Adrenal gland (tissue), 12 donors: ENCODE measurements around the gene ABHD15. TPM values are rescaled to one million over a fixed set of nuclear protein-coding genes. Genes with fewer than 3 reads are reported as not detected.

Experiments used
- DNase-seq, 7 donors: peaks; one replicate each; pipeline ENCODE4 v3.0.0-alpha.2; 2019 to 2020
- H3K27ac ChIP-seq, 5 donors: fragments of 200-600 bp; sonication (generic) in 4 of 5; 1 replicate in 3 of 5; 2 replicates in 2 of 5; pipeline versions ENCODE4 v1.5.1 to v1.8.0; 2016 to 2020; ENCODE audit warnings: mild to moderate bottlenecking in 1 of 5
- H3K27me3 ChIP-seq: fragments of 200-600 bp; 2 replicates; pipeline ENCODE4 v1.8.0; 2021
- H3K36me3 ChIP-seq, 2 donors: fragments of 200-600 bp; replicated peaks in 1 of 2; 1 replicate in 1 of 2; 2 replicates in 1 of 2; pipeline versions ENCODE4 v1.5.1 to v1.8.0; 2018 to 2022
- H3K4me1 ChIP-seq, 2 donors: fragments of 200-600 bp; replicated peaks in 1 of 2; 1 replicate in 1 of 2; 2 replicates in 1 of 2; pipeline versions ENCODE4 v1.5.1 to v1.8.0; 2018 to 2021
- H3K4me3 ChIP-seq, 4 donors: fragments of 200-600 bp; sonication (generic) in 3 of 4; one replicate each; pipeline ENCODE4 v1.5.1; 2016 to 2018
- H3K9me3 ChIP-seq, 3 donors: fragments of 200-600 bp; sonication (generic) in 1 of 3; replicated peaks in 1 of 3; 1 replicate in 2 of 3; 2 replicates in 1 of 3; pipeline versions ENCODE4 v1.5.1 to v1.8.0; 2016 to 2021
- POLR2A ChIP-seq, 2 donors: fragments of 450-650 bp; IDR thresholded peaks; one replicate each; pipeline ENCODE4 v1.6.1; 2017; ENCODE audit warnings: antibody characterized with exemption in 2 of 2, mild to moderate bottlenecking in 2 of 2, moderate library complexity in 1 of 2
- WGBS, 4 donors: extraction: QIAGEN DNeasy Blood & Tissue Kit in 2 of 4; methylation state at CpG; one replicate each; pipeline versions ENCODE4 v1.1.5 to v1.1.7; 2013 to 2017; 5-methylcytosine and 5-hydroxymethylcytosine counted together
- intact Hi-C, 2 donors: fragments of 100-400 bp; cut with DNase I; formaldehyde crosslinking; loops; one replicate each; pipeline versions ENCODE4 v1.14.1 to v1.15.0; 2022 to 2023
- polyA plus RNA-seq, 3 donors: library from polyadenylated mRNA; stranded (reverse); fragments of 200-250 nt in 2 of 3; fragments of 350-450 nt in 1 of 3; fragmentation: Illumina TruSeq in 1 of 3; extraction: RNeasy Lipid Tissue Mini Kit (QIAGEN cat#74804) in 1 of 3; gene quantifications; one replicate each; pipeline ENCODE4 v1.2.3, GENCODE V29; 2013 to 2014
- total RNA-seq, 9 donors: library from RNA; depleted of rRNA in 4 of 9; stranded (reverse); fragments of >200 nt in 4 of 9; fragments of 120-200 nt in 1 of 9; fragmentation: NEBNext Ultra II Directional in 1 of 9; extraction: Animal tissue kit (Norgen Biotek cat#: 25700) in 1 of 9; gene quantifications; one replicate each; pipeline versions ENCODE4 v1.1.0 to v1.2.4, GENCODE V29; 2013 to 2023
- TF ChIP-seq, protein P1 (sequence below), 6 experiments: fragments of 450-650 bp in 4 of 6; fragments of 200-600 bp in 2 of 6; sonication (generic) in 1 of 6; IDR thresholded peaks; 1 replicate in 5 of 6; 2 replicates in 1 of 6; pipeline versions ENCODE4 v1.5.1 to v1.8.0; 2016 to 2021; ENCODE audit warnings: antibody characterized with exemption in 6 of 6, mild to moderate bottlenecking in 2 of 6, moderate library complexity in 1 of 6
- donor health status: healthy with polysubstance abuse.
- donor health status: Bipolar disorder and iron deficiency.
- donor health status: DM: yes; HTN: yes; CAD: no.
- donor health status: DM: no; HTN: no; CAD: no.
- donor health status: DM: no; HTN: no; CAD: no.
- donor health status: DM: yes; HTN: yes; CAD: no.

ABHD15 gene
- total and polyA plus RNA-seq, 12 donors, result 2.9 to 11.1 (median 6.2) TPM

DNA sequence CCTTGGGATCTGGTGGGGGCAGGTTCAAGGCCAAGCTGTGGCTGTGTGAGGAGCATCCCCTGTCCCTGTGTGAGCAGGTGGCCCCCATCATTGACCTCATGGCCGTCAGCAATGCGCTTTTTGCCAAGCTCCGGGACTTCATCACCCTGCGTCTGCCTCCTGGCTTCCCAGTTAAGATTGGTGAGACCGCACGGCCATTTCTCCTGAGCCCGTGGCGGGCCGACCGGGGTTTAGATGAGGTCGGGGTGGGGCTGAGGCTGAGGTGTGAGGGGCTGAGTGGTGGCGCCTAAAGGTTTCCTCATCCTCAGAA, 45.2 kb upstream of the ABHD15 start:
- WGBS, 4 donors, result 87 to 97% (median 94%) methylated on average over 10 to 12 of the region's 12 CpGs; no CpG with 5 or more reads in 1 of the 4 donors

DNA sequence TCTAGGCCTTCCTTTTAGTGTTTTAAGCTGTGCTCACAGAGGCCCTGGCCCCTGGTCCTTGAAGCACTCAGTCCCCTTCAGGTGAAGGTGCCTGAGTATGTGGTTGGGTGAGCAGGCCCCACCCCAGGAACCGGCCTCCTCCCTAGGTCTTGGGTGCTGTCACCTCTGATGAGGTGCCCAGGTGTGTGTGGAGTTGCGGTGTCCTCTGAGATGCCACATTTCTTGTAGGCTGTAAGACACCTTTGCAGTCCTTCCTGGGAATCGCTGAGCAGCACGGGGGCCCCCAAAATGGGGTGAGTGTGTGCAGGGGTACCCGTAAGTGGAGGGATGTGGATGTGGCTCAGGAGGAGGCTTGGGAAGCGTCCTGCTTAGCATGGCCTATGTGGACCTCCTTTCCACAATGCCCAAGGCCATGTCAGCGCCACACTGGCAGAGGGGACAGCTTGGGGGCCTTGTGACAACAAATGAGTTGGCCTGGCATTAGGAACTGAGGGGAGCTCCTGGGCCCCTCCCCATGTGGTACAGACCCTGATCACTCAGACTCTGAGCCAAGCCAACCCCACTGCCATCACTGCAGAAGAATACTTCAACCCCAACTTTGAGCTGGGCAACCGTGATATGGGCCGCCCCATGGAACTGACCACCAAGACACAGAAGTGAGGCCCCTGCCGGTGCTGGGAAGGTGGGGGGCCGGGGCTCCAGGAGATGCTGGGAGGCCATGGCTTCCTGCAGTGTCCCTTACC, 44.7 kb upstream of the ABHD15 start:
- no peaks in the 10 kb centered on the region for H3K36me3 ChIP-seq
- TF ChIP-seq POLR2A (IDR thresholded peaks at IDR 0.05), result no peak
- TF ChIP-seq, protein P1, sequence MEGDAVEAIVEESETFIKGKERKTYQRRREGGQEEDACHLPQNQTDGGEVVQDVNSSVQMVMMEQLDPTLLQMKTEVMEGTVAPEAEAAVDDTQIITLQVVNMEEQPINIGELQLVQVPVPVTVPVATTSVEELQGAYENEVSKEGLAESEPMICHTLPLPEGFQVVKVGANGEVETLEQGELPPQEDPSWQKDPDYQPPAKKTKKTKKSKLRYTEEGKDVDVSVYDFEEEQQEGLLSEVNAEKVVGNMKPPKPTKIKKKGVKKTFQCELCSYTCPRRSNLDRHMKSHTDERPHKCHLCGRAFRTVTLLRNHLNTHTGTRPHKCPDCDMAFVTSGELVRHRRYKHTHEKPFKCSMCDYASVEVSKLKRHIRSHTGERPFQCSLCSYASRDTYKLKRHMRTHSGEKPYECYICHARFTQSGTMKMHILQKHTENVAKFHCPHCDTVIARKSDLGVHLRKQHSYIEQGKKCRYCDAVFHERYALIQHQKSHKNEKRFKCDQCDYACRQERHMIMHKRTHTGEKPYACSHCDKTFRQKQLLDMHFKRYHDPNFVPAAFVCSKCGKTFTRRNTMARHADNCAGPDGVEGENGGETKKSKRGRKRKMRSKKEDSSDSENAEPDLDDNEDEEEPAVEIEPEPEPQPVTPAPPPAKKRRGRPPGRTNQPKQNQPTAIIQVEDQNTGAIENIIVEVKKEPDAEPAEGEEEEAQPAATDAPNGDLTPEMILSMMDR (IDR thresholded peaks at IDR 0.05), result no peak
- DNase-seq, result no peak
- 90 to 98% (median 97%) methylated on average over 7 to 11 of the region's 11 CpGs for WGBS, 4 donors
- H3K27ac ChIP-seq, result no peak overlapping the region
- no peaks in the 10 kb centered on the region for H3K9me3 ChIP-seq
- peaks cover 17 to 34% of the 10 kb centered on the region in 2 donors for H3K4me1 ChIP-seq
- intact Hi-C loops, result loop anchor here in 1 of 2 donors (5.0 kb wide), 1 partner anchor 34 kb away; no protein-coding TSS in a partner anchor
- H3K27me3 ChIP-seq, result no peaks in the 10 kb centered on the region
- no peak overlapping the region for H3K4me3 ChIP-seq

More for the DNA sequence above, 45.2 kb upstream of the ABHD15 start:
- H3K36me3 ChIP-seq, result no peaks in the 10 kb centered on the region
- no peaks in the 10 kb centered on the region for H3K9me3 ChIP-seq
- intact Hi-C loops, result loop anchor here in 1 of 2 donors (5.0 kb wide), 1 partner anchor 35 kb away; no protein-coding TSS in a partner anchor
- H3K27ac ChIP-seq, result no peak overlapping the region
- no peak overlapping the region for H3K4me3 ChIP-seq
- peaks cover 19 to 40% of the 10 kb centered on the region in 2 donors for H3K4me1 ChIP-seq
- no peak for TF ChIP-seq POLR2A (IDR thresholded peaks at IDR 0.05)
- TF ChIP-seq, protein P1 (IDR thresholded peaks at IDR 0.05), result no peak
- no peak for DNase-seq
- H3K27me3 ChIP-seq, result no peaks in the 10 kb centered on the region

DNA sequence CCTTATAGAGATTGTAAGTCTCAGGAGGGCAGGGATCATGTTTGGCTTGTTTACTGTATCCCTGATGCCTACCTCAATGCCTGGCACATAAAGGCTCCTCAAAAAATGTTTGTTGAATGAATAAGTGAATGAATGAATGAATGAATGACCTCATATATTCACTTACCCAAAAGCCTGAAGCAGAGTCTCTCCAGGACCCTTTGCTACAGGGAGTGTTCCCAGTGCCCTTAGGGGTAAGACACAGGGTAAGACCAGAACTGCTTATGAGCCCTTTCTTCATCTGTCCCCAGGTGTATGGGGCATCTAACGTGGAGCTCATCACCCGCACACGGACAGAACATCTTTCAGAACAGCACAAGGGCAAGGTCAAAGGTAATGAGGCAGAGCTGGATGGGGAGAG, 43.6 kb upstream of the ABHD15 start:
- TF ChIP-seq, protein P1 (IDR thresholded peaks at IDR 0.05), result no peak
- no peak for TF ChIP-seq POLR2A (IDR thresholded peaks at IDR 0.05)
- no peak overlapping the region for H3K4me3 ChIP-seq
- H3K36me3 ChIP-seq, result no peaks in the 10 kb centered on the region
- 64 to 82% (median 77%) methylated on average over 3 of the region's 3 CpGs for WGBS, 4 donors
- H3K9me3 ChIP-seq, result no peaks in the 10 kb centered on the region
- no peak for DNase-seq
- intact Hi-C loops, result loop anchor here in 1 of 2 donors (5.0 kb wide), 1 partner anchor 33 kb away; no protein-coding TSS in a partner anchor
- H3K27me3 ChIP-seq, result no peaks in the 10 kb centered on the region
- H3K4me1 ChIP-seq, result peaks cover 11 to 23% of the 10 kb centered on the region in 2 donors
- H3K27ac ChIP-seq, result no peak overlapping the region

DNA sequence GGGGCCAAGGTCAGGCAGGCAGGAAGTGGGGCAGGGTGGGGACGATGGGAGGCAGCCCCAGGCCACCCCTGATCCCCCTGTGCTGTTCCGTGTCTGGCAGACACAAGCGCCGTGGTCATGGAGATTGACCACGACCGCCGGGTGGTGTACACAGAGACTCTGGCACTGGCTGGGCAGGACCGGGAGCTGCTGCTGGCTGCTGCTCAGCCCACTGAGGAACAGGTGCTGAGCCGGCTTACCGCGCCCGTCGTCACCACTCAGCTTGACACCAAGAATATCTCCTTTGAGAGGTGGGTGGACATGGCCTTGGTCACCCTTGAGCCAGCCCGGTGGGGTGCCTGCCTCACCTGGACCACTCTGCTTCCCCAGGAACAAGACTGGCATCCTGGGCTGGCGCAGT, 42.1 kb upstream of the ABHD15 start:
- H3K9me3 ChIP-seq, result no peaks in the 10 kb centered on the region
- no peak overlapping the region for H3K27ac ChIP-seq
- no peaks in the 10 kb centered on the region for H3K27me3 ChIP-seq
- no peak overlapping the region for H3K4me3 ChIP-seq
- H3K4me1 ChIP-seq, result peaks cover 10 to 13% of the 10 kb centered on the region in 2 donors
- DNase-seq, result peak in 1 of 7 donors; percentile 11
- TF ChIP-seq, protein P1 (IDR thresholded peaks at IDR 0.05), result no peak
- TF ChIP-seq POLR2A (IDR thresholded peaks at IDR 0.05), result no peak
- intact Hi-C loops, result no loop called here
- H3K36me3 ChIP-seq, result no peaks in the 10 kb centered on the region
- WGBS, 4 donors, result 84 to 97% (median 94%) methylated on average over 3 to 15 of the region's 15 CpGs
